Activated CD8-positive, alpha-beta T cell treated with anti-CD3 and anti-CD28 coated beads, Interleukin-2, amount 10 ng/mL, durations not matched to agents 7 days and 5 days (primary cell): ENCODE measurements around the gene WDR4. TPM values are rescaled to one million over a fixed set of nuclear protein-coding genes. Genes with fewer than 3 reads are reported as not detected.
"Not testable (repeated sequence)": the region's sequence is repeated elsewhere in the genome, so short reads cannot be mapped to it uniquely, and the experiment has no call there.

Source experiments
- ATAC-seq: fragments of 150-1000 bp; cut with Tn5 transposase; one replicate; pipeline ENCODE4 v1.10.0; 2021; ENCODE audit warnings: moderate library complexity
- CTCF ChIA-PET: fragments of 350-600 bp; sonication (Branson Sonifier 250); formaldehyde crosslinking; loops from one replicate; lab custom pipeline; 2021; ENCODE audit warnings: antibody characterized with exemption; lab: Charles Lee
- POLR2A ChIA-PET: fragments of 350-600 bp; sonication (Branson Sonifier 250); formaldehyde crosslinking; loops from one replicate; lab custom pipeline; 2021; ENCODE audit warnings: antibody characterized with exemption; lab: Charles Lee
- DNase-seq: peaks from one replicate; pipeline ENCODE4 v3.0.0-alpha.2; 2020
- H3K27ac Mint-ChIP-seq: one replicate; pipeline ENCODE4 v1.8.0; 2021; ENCODE audit warnings: mild to moderate bottlenecking, mixed read lengths
- H3K27me3 Mint-ChIP-seq: one replicate; pipeline ENCODE4 v1.8.0; 2021; ENCODE audit warnings: low read depth, mixed read lengths
- H3K36me3 Mint-ChIP-seq: one replicate; pipeline ENCODE4 v1.8.0; 2021; ENCODE audit warnings: low read depth, mixed read lengths
- H3K4me1 Mint-ChIP-seq: one replicate; pipeline ENCODE4 v1.8.0; 2021; ENCODE audit warnings: low read depth, mixed read lengths
- H3K4me3 Mint-ChIP-seq: one replicate; pipeline ENCODE4 v1.8.0; 2021; ENCODE audit warnings: mild to moderate bottlenecking, mixed read lengths
- H3K9me3 Mint-ChIP-seq: one replicate; pipeline ENCODE4 v1.8.0; 2022; ENCODE audit warnings: mixed read lengths; ENCODE audit not compliant: insufficient read depth
- total RNA-seq, 2 experiments: library from RNA; stranded (reverse); gene quantifications; one replicate each; pipeline ENCODE4 v1.2.3, GENCODE V29; 2021

WDR4 gene
- total RNA-seq: 10 to 100 TPM; 35.6 to 40.9 TPM

GRCh38 chr21:42878993-42879787, at the start of gene WDR4:
Gene WDR4 (minus strand): TSS chr21:42879539. CDS start chr21:42879495, 44 bp downstream.
- H3K27ac Mint-ChIP-seq: peak within 1 kb of the TSS; percentile 97
- H3K36me3 Mint-ChIP-seq: peaks cover 26% of the 10 kb centered on the region
- peak within 1 kb of the TSS; percentile 93 for H3K4me3 Mint-ChIP-seq
- ChIA-PET POLR2A (interaction anchor here (0.6 to 3.6 kb wide), 5 partner anchors 10 to 149 kb away, joined by 3 to 35 read pairs (median 3); partner anchors contain the start of genes NDUFV3 and PKNOX1), CTCF (no interaction called here)
- peak; percentile 99 for DNase-seq
- H3K4me1 Mint-ChIP-seq: peaks cover 24% of the 10 kb centered on the region
- peak; percentile 93 for ATAC-seq
- no peaks in the 10 kb centered on the region for H3K27me3 Mint-ChIP-seq
- no peaks in the 10 kb centered on the region for H3K9me3 Mint-ChIP-seq

GRCh38 chr21:42927474-42928200, 48.3 kb upstream of the WDR4 start:
- DNase-seq, H3K4me3 Mint-ChIP-seq, CTCF ChIA-PET, H3K27ac Mint-ChIP-seq, ATAC-seq, H3K36me3 Mint-ChIP-seq, H3K27me3 Mint-ChIP-seq, H3K9me3 Mint-ChIP-seq: not testable (repeated sequence)
- POLR2A ChIA-PET: interaction anchor here (0.9 kb wide), 1 partner anchor 46 kb away, joined by 3 read pairs; the partner anchor contains the start of gene PKNOX1
- H3K4me1 Mint-ChIP-seq: peaks cover 20% of the 10 kb centered on the region

- no peaks in the 10 kb centered on the region for H3K36me3 Mint-ChIP-seq
- peak within 1 kb of the TSS; percentile 57 for H3K4me3 Mint-ChIP-seq
- H3K27ac Mint-ChIP-seq: peak within 1 kb of the TSS; percentile 94
- no peak for ATAC-seq
- no peak for DNase-seq
- H3K4me1 Mint-ChIP-seq: peaks cover 19% of the 10 kb centered on the region
- no peaks in the 10 kb centered on the region for H3K9me3 Mint-ChIP-seq
- no peaks in the 10 kb centered on the region for H3K27me3 Mint-ChIP-seq
- POLR2A ChIA-PET: no interaction called here
- CTCF ChIA-PET: no interaction called here
These were observed 46.0 kb upstream of the WDR4 start, which contains the start of gene ERVH48-1 for GRCh38 chr21:42925114-42925926. Gene ERVH48-1 (minus strand): TSS chr21:42925630. CDS start chr21:42919006, 6,624 bp downstream.

- no peaks in the 10 kb centered on the region for H3K9me3 Mint-ChIP-seq
- H3K27ac Mint-ChIP-seq: peak overlapping the region; percentile 94
- ChIA-PET POLR2A (no interaction called here), CTCF (no interaction called here)
- H3K36me3 Mint-ChIP-seq: no peaks in the 10 kb centered on the region
- peaks cover 19% of the 10 kb centered on the region for H3K4me1 Mint-ChIP-seq
- DNase-seq (no peak), ATAC-seq (peak; percentile 3)
- no peaks in the 10 kb centered on the region for H3K27me3 Mint-ChIP-seq
- peak overlapping the region; percentile 57 for H3K4me3 Mint-ChIP-seq
These were observed 45.1 kb upstream of the WDR4 start for GRCh38 chr21:42924433-42924751.

DNA sequence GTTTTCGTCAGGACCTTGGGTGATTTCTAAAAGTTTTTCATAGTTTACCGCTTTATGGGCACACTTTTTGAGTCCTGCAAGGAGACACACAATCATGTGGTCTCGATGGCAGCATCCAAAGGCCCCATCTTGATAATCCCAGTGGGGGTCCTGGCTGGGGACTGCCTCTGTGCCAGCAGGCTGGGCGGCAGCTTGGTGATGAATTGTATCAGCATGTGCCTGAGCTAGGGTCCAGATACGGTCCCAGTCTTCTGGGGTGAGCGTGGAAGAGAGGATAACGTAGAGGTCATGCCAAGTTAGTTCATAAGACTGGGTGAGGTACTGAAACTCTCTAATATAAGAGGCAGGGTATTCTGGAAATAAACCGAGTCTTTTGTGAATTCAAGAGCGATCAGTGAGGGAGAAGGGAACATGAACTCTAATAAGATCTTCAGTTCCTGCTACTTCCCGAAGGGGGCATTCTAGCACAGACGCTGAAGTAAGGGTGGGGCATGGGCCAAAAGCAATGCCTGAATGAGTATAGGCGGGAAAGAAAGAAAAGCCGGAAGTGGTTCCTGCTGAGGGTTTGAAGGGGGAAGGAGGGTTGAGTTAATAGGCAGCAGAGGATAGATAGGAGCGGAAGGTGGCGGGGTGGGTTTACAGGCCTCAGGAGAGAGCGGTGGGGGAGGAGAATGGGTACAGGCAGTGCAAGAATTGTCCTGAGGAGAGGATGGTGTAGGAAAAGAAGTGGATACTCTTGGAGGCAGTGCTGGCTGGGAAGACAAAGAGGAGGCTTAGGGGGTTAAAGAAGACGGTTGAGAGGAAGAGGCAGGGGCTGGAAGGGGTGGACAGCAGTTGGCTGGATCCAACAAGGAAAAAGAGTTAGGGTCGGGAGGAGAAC, 44.5 kb upstream of the WDR4 start:
- no peaks in the 10 kb centered on the region for H3K27me3 Mint-ChIP-seq
- H3K9me3 Mint-ChIP-seq: no peaks in the 10 kb centered on the region
- H3K4me3 Mint-ChIP-seq: peak overlapping the region; percentile 57
- ChIA-PET POLR2A (no interaction called here), CTCF (interaction anchor here (1.3 kb wide), 1 partner anchor 72 kb away, joined by 3 read pairs; no protein-coding TSS in a partner anchor)
- ATAC-seq (peak; percentile 98), DNase-seq (peak; percentile 91)
- peaks cover 19% of the 10 kb centered on the region for H3K4me1 Mint-ChIP-seq
- H3K36me3 Mint-ChIP-seq: no peaks in the 10 kb centered on the region
- peak overlapping the region; percentile 94 for H3K27ac Mint-ChIP-seq

- no peak for DNase-seq
- no peaks in the 10 kb centered on the region for H3K9me3 Mint-ChIP-seq
- ChIA-PET CTCF (interaction anchor here (1.3 kb wide), 1 partner anchor 71 kb away, joined by 3 read pairs; no protein-coding TSS in a partner anchor), POLR2A (no interaction called here)
- no peak for ATAC-seq
- no peaks in the 10 kb centered on the region for H3K36me3 Mint-ChIP-seq
- H3K27me3 Mint-ChIP-seq: no peaks in the 10 kb centered on the region
- no peak overlapping the region for H3K27ac Mint-ChIP-seq
- no peak overlapping the region for H3K4me3 Mint-ChIP-seq
- H3K4me1 Mint-ChIP-seq: peaks cover 19% of the 10 kb centered on the region
These were observed 43.6 kb upstream of the WDR4 start for GRCh38 chr21:42922918-42923317.

GRCh38 chr21:42921927-42922326, 42.6 kb upstream of the WDR4 start:
- POLR2A ChIA-PET: no interaction called here
- peaks cover 19% of the 10 kb centered on the region for H3K4me1 Mint-ChIP-seq
- no peaks in the 10 kb centered on the region for H3K9me3 Mint-ChIP-seq
- H3K27me3 Mint-ChIP-seq: no peaks in the 10 kb centered on the region
- no peak overlapping the region for H3K4me3 Mint-ChIP-seq
- ATAC-seq (no peak), DNase-seq (no peak)
- H3K36me3 Mint-ChIP-seq: no peaks in the 10 kb centered on the region
- CTCF ChIA-PET: no interaction called here
- H3K27ac Mint-ChIP-seq: peak overlapping the region; percentile 23

DNA sequence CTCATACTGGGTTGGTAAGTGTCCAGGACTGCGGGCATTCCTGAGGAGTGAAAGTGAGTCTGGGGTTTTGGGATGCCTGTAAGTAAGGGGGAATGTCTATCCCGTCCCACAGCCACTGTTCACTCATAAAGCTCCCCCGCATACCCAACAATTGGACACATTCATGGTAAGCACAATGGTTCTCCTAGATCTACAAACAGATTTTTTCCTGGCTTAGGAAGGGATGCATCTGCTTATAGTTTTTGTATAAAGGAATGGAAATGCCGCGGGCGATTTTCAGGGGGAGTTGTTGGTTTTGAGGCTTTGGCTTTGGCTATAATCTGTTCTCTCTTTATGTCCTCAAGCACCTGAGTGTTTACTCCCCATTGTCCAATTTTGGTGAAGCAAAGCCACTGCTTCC, 39.0 kb upstream of the WDR4 start:
- no peak overlapping the region for H3K27ac Mint-ChIP-seq
- CTCF ChIA-PET: no interaction called here

DNA sequence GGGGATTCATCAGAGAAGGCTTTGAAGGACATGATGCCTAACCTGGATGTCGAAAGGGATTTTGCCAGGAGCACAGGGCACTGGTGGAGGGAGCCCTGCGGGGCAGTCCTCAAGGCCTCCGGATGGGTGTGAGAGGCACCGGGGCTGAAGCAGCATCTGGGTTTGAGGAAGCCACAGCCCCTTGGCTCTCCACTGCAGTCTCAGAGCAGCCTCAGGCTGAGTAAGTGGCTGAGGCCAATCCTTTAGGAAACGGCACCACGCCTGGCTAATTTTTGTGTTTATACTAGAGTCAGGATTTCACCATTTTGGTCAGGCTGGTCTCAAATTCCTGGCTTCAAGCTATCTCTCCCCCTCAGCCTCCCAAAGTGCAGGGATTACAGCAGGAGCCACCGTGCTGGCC, 34.1 kb upstream of the WDR4 start:
- no peak overlapping the region for H3K4me3 Mint-ChIP-seq
- H3K4me1 Mint-ChIP-seq: no peaks in the 10 kb centered on the region

More for the DNA sequence above, 39.0 kb upstream of the WDR4 start:
- Mint-ChIP-seq H3K36me3 (no peaks in the 10 kb centered on the region), H3K27me3 (no peaks in the 10 kb centered on the region), H3K4me3 (no peak overlapping the region), H3K4me1 (peaks cover 2% of the 10 kb centered on the region), H3K9me3 (no peaks in the 10 kb centered on the region)
- POLR2A ChIA-PET: no interaction called here
- ATAC-seq (no peak), DNase-seq (no peak)

DNA sequence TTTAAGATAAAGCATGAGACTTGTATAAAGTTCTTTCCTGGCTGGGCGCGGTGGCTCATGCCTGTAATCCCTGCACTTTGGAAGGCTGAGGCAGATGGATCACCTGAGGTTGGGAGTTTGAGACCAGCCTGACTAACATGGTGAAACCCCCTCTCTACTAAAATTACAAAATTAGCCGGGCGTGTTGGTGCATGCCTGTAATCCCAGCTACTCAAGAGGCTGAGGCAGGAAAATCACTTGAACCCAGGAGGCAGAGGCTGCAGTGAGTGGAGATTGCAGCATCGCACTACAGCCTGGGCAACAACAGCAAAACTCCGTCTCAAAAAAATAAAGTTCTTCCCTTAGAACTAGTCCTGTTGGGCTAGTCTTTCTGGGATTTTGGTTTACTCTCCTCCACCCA, 32.6 kb upstream of the WDR4 start:
- ATAC-seq, H3K4me1 Mint-ChIP-seq, H3K9me3 Mint-ChIP-seq: not testable (repeated sequence)

More for the DNA sequence above, 34.1 kb upstream of the WDR4 start:
- CTCF ChIA-PET: no interaction called here
- ATAC-seq (no peak), DNase-seq (no peak)
- Mint-ChIP-seq H3K27me3 (no peaks in the 10 kb centered on the region), H3K27ac (no peak overlapping the region), H3K9me3 (no peaks in the 10 kb centered on the region), H3K36me3 (peaks cover 12% of the 10 kb centered on the region)
- POLR2A ChIA-PET: no interaction called here

GRCh38 chr21:42908484-42908883, 29.1 kb upstream of the WDR4 start:
- DNase-seq, H3K27ac Mint-ChIP-seq, H3K9me3 Mint-ChIP-seq, H3K27me3 Mint-ChIP-seq, H3K4me3 Mint-ChIP-seq, ATAC-seq, H3K4me1 Mint-ChIP-seq, CTCF ChIA-PET: not testable (repeated sequence)
- H3K36me3 Mint-ChIP-seq: peaks cover 33% of the 10 kb centered on the region
- POLR2A ChIA-PET: interaction anchor here (0.8 kb wide), 1 partner anchor 15 kb away, joined by 3 read pairs; no protein-coding TSS in a partner anchor

More for the DNA sequence above, 32.6 kb upstream of the WDR4 start:
- H3K27me3 Mint-ChIP-seq, POLR2A ChIA-PET, H3K4me3 Mint-ChIP-seq, H3K27ac Mint-ChIP-seq, CTCF ChIA-PET, DNase-seq: not testable (repeated sequence)
- H3K36me3 Mint-ChIP-seq: peaks cover 15% of the 10 kb centered on the region
